GM23338 (cell line): ENCODE measurements around the gene RHOV. TPM values are rescaled to one million over a fixed set of nuclear protein-coding genes. Genes with fewer than 3 reads are reported as not detected.

ENCODE experiments used
- ATAC-seq: fragments of 200-7000 bp; cut with Tn5 transposase; 3 replicates; pipeline ENCODE4 v1.9.1; 2020
- DNase-seq: peaks from one replicate; pipeline ENCODE4 v3.0.0-alpha.2; 2015; ENCODE audit warnings: low spot score
- H2AFZ ChIP-seq: fragments of 200-600 bp; sonication (generic); 2 replicates; pipeline ENCODE4 v1.8.0; 2016; ENCODE audit warnings: antibody characterized with exemption, mild to moderate bottlenecking, moderate library complexity
- H3F3A ChIP-seq: fragments of 200-600 bp; sonication (generic); replicated peaks from 2 replicates; pipeline ENCODE4 v1.8.0; 2017; ENCODE audit warnings: antibody characterized with exemption, mixed run types, low read depth
- H3K27ac ChIP-seq: fragments of 200-600 bp; sonication (generic); 2 replicates; pipeline ENCODE4 v1.6.1; 2016; ENCODE audit warnings: low read depth
- H3K27me3 ChIP-seq: fragments of 200-600 bp; sonication (generic); 2 replicates; pipeline ENCODE4 v1.8.0; 2016; ENCODE audit warnings: mild to moderate bottlenecking, mixed run types, moderate library complexity; ENCODE audit not compliant: insufficient read depth
- H3K36me3 ChIP-seq: fragments of 200-600 bp; sonication (generic); 2 replicates; pipeline ENCODE4 v1.8.0; 2016; ENCODE audit warnings: mild to moderate bottlenecking; ENCODE audit not compliant: insufficient read depth
- H3K4me1 ChIP-seq: fragments of 200-600 bp; sonication (generic); 2 replicates; pipeline ENCODE4 v1.8.0; 2016; ENCODE audit warnings: mild to moderate bottlenecking, moderate library complexity; ENCODE audit not compliant: insufficient read depth
- H3K4me2 ChIP-seq: fragments of 200-600 bp; sonication (generic); 2 replicates; pipeline ENCODE4 v1.7.1; 2017; ENCODE audit warnings: mixed run types
- H3K4me3 ChIP-seq: fragments of 200-600 bp; sonication (generic); 2 replicates; pipeline ENCODE4 v1.6.1; 2016; ENCODE audit warnings: mixed run types
- H3K79me2 ChIP-seq: fragments of 200-600 bp; sonication (generic); replicated peaks from 2 replicates; pipeline ENCODE4 v1.8.0; 2017; ENCODE audit warnings: mild to moderate bottlenecking; ENCODE audit not compliant: insufficient read depth
- H3K9me2 ChIP-seq: fragments of 200-600 bp; sonication (generic); 2 replicates; pipeline ENCODE4 v1.8.0; 2017; ENCODE audit not compliant: insufficient read depth
- H4K20me1 ChIP-seq: fragments of 200-600 bp; sonication (generic); replicated peaks from 2 replicates; pipeline ENCODE4 v1.8.0; 2017; ENCODE audit warnings: mild to moderate bottlenecking; ENCODE audit not compliant: insufficient read depth
- H3K27ac Mint-ChIP-seq: 2 replicates; pipeline ENCODE4 v1.8.0; 2020; ENCODE audit warnings: inconsistent platforms, mild to moderate bottlenecking, moderate library complexity, mixed read lengths
- H3K27me3 Mint-ChIP-seq: 3 replicates; pipeline ENCODE4 v1.8.0; 2022; ENCODE audit warnings: low read depth, mild to moderate bottlenecking, moderate library complexity, mixed read lengths, inconsistent platforms; ENCODE audit not compliant: insufficient read depth, poor library complexity
- H3K36me3 Mint-ChIP-seq: 3 replicates; pipeline ENCODE4 v1.8.0; 2021; ENCODE audit warnings: low read depth, mild to moderate bottlenecking, inconsistent platforms, moderate library complexity, mixed read lengths
- H3K4me1 Mint-ChIP-seq: 3 replicates; pipeline ENCODE4 v1.8.0; 2020; ENCODE audit warnings: mild to moderate bottlenecking, inconsistent platforms, mixed read lengths
- H3K4me3 Mint-ChIP-seq: 3 replicates; pipeline ENCODE4 v1.8.0; 2021; ENCODE audit warnings: moderate library complexity, mild to moderate bottlenecking, inconsistent platforms, mixed read lengths
- H3K9me3 Mint-ChIP-seq: 3 replicates; pipeline ENCODE4 v1.8.0; 2020; ENCODE audit warnings: moderate library complexity, mild to moderate bottlenecking, inconsistent platforms, mixed read lengths
- EZH2phosphoT487 ChIP-seq: fragments of 200-600 bp; sonication (generic); IDR thresholded peaks from one replicate; pipeline ENCODE4 v1.8.1; 2018; ENCODE audit warnings: antibody characterized with exemption; ENCODE audit not compliant: unreplicated experiment
- JUNB ChIP-seq: IDR thresholded peaks from one replicate; pipeline ENCODE4 v1.6.1; 2016; ENCODE audit warnings: antibody characterized with exemption; ENCODE audit not compliant: unreplicated experiment
- NANOG ChIP-seq: IDR thresholded peaks from 2 replicates; pipeline ENCODE4 v1.6.1; 2016; ENCODE audit warnings: antibody characterized with exemption, borderline replicate concordance
- ZNF331 ChIP-seq: fragments of 250-450 bp; sonication (Bioruptor Pico); IDR thresholded peaks from 2 replicates; pipeline ENCODE4 v1.5.0; 2020; ENCODE audit warnings: low read depth, mild to moderate bottlenecking, moderate library complexity
- polyA plus RNA-seq: library from polyadenylated mRNA; unstranded; fragments of >200 nt; fragmentation: Nextera tagmentation; extraction: Ambion mirVana; gene quantifications from 2 replicates; pipeline ENCODE4 v1.2.1, GENCODE V29; 2016
- total RNA-seq: library from RNA; depleted of rRNA; stranded (reverse); fragments of >200 nt; shearing (Covaris generic); gene quantifications from 2 replicates; pipeline ENCODE4 v1.2.3, GENCODE V29; 2014
- TF ChIP-seq, protein P1 (sequence below), 2 experiments: fragments of 200-600 bp in 1 of 2; sonication (generic) in 1 of 2; conservative IDR thresholded peaks; 2 replicates each; pipeline versions ENCODE4 v1.5.1 to v1.6.1; 2016 to 2017; ENCODE audit warnings: antibody characterized with exemption in 2 of 2, low read depth in 2 of 2, mild to moderate bottlenecking in 2 of 2, moderate library complexity in 1 of 2
- TF ChIP-seq, protein P2 (sequence below): fragments of 250-450 bp; sonication (Bioruptor Pico); IDR thresholded peaks from 2 replicates; pipeline ENCODE4 v1.5.0; 2020; ENCODE audit warnings: mild to moderate bottlenecking, moderate library complexity

Gene RHOV
- total and polyA plus RNA-seq, 2 experiments from 2014 or later = 4.4 to 4.7 TPM

DNA sequence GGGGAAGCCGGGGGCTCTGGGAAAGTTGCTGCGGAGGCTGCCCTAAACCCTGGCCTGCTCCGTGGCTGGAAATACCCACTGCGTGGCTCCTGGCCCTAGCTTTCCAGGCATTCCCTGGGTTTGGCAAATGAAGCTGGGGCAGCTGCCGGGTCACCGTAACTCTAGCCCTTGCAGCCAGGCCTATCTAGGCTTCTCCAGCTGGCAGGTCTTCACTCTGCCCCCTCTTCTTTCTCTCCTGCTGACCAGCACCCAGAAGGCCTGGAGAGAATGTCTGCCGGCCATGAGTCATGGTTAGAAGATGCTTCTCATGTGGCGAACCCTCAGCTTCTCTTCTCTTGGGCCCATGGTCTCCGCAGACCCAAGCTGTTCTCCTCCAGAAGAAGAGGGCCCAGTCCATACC lies 49.5 kb upstream of the RHOV start:
- Histone ChIP-seq H2AFZ (no peak overlapping the region), H3K79me2 (no peaks in the 10 kb centered on the region), H3K4me1 (peaks cover 11% of the 10 kb centered on the region), H3K36me3 (no peaks in the 10 kb centered on the region), H4K20me1 (peaks cover 6% of the 10 kb centered on the region; the same call in 1 of the 2 replicates), H3K27ac (no peak overlapping the region), H3K4me2 (no peak overlapping the region), H3F3A (peaks cover 10% of the 10 kb centered on the region; the same call in 1 of the 2 replicates), H3K27me3 (peaks cover 82% of the 10 kb centered on the region), H3K9me2 (no peaks in the 10 kb centered on the region), H3K4me3 (no peak overlapping the region)
- Mint-ChIP-seq H3K9me3 (no peaks in the 10 kb centered on the region), H3K27ac (no peak overlapping the region), H3K36me3 (no peaks in the 10 kb centered on the region; the same call in 2 of the 3 replicates), H3K4me1 (peaks cover 15% of the 10 kb centered on the region), H3K27me3 (peaks cover 81% of the 10 kb centered on the region), H3K4me3 (no peak overlapping the region)
- no peak for ATAC-seq
- DNase-seq = no peak
- TF ChIP-seq, protein P1, sequence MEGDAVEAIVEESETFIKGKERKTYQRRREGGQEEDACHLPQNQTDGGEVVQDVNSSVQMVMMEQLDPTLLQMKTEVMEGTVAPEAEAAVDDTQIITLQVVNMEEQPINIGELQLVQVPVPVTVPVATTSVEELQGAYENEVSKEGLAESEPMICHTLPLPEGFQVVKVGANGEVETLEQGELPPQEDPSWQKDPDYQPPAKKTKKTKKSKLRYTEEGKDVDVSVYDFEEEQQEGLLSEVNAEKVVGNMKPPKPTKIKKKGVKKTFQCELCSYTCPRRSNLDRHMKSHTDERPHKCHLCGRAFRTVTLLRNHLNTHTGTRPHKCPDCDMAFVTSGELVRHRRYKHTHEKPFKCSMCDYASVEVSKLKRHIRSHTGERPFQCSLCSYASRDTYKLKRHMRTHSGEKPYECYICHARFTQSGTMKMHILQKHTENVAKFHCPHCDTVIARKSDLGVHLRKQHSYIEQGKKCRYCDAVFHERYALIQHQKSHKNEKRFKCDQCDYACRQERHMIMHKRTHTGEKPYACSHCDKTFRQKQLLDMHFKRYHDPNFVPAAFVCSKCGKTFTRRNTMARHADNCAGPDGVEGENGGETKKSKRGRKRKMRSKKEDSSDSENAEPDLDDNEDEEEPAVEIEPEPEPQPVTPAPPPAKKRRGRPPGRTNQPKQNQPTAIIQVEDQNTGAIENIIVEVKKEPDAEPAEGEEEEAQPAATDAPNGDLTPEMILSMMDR (conservative IDR thresholded peaks at IDR 0.05; ENCODE audit: low read depth in 2 of 2) = no peak
- TF ChIP-seq NANOG (no peak), ZNF331 (CRISPR knock-in tag) (no peak), JUNB (no peak), EZH2phosphoT487 (no peak)
- TF ChIP-seq, protein P2, sequence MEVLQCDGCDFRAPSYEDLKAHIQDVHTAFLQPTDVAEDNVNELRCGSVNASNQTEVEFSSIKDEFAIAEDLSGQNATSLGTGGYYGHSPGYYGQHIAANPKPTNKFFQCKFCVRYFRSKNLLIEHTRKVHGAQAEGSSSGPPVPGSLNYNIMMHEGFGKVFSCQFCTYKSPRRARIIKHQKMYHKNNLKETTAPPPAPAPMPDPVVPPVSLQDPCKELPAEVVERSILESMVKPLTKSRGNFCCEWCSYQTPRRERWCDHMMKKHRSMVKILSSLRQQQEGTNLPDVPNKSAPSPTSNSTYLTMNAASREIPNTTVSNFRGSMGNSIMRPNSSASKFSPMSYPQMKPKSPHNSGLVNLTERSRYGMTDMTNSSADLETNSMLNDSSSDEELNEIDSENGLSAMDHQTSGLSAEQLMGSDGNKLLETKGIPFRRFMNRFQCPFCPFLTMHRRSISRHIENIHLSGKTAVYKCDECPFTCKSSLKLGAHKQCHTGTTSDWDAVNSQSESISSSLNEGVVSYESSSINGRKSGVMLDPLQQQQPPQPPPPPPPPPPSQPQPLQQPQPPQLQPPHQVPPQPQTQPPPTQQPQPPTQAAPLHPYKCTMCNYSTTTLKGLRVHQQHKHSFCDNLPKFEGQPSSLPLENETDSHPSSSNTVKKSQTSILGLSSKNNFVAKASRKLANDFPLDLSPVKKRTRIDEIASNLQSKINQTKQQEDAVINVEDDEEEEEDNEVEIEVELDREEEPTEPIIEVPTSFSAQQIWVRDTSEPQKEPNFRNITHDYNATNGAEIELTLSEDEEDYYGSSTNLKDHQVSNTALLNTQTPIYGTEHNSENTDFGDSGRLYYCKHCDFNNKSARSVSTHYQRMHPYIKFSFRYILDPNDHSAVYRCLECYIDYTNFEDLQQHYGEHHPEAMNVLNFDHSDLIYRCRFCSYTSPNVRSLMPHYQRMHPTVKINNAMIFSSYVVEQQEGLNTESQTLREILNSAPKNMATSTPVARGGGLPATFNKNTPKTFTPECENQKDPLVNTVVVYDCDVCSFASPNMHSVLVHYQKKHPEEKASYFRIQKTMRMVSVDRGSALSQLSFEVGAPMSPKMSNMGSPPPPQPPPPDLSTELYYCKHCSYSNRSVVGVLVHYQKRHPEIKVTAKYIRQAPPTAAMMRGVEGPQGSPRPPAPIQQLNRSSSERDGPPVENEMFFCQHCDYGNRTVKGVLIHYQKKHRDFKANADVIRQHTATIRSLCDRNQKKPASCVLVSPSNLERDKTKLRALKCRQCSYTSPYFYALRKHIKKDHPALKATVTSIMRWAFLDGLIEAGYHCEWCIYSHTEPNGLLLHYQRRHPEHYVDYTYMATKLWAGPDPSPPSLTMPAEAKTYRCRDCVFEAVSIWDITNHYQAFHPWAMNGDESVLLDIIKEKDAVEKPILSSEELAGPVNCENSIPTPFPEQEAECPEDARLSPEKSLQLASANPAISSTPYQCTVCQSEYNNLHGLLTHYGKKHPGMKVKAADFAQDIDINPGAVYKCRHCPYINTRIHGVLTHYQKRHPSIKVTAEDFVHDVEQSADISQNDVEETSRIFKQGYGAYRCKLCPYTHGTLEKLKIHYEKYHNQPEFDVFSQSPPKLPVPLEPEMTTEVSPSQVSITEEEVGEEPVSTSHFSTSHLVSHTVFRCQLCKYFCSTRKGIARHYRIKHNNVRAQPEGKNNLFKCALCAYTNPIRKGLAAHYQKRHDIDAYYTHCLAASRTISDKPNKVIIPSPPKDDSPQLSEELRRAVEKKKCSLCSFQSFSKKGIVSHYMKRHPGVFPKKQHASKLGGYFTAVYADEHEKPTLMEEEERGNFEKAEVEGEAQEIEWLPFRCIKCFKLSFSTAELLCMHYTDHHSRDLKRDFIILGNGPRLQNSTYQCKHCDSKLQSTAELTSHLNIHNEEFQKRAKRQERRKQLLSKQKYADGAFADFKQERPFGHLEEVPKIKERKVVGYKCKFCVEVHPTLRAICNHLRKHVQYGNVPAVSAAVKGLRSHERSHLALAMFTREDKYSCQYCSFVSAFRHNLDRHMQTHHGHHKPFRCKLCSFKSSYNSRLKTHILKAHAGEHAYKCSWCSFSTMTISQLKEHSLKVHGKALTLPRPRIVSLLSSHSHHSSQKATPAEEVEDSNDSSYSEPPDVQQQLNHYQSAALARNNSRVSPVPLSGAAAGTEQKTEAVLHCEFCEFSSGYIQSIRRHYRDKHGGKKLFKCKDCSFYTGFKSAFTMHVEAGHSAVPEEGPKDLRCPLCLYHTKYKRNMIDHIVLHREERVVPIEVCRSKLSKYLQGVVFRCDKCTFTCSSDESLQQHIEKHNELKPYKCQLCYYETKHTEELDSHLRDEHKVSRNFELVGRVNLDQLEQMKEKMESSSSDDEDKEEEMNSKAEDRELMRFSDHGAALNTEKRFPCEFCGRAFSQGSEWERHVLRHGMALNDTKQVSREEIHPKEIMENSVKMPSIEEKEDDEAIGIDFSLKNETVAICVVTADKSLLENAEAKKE (CRISPR knock-in tag) = no peak
